22Rv1 (cell line): Measurements from ENCODE around the gene SMIM33.

Experiments used
- ZFX ChIP-seq: fragments of 450-650 bp; IDR thresholded peaks from 2 replicates; pipeline ENCODE4 v1.6.1; 2017; ENCODE audit warnings: antibody characterized with exemption, borderline replicate concordance
- TF ChIP-seq, protein P1 (sequence below): fragments of 450-650 bp; IDR thresholded peaks from 2 replicates; pipeline ENCODE4 v1.5.1; 2017; ENCODE audit warnings: mild to moderate bottlenecking

DNA sequence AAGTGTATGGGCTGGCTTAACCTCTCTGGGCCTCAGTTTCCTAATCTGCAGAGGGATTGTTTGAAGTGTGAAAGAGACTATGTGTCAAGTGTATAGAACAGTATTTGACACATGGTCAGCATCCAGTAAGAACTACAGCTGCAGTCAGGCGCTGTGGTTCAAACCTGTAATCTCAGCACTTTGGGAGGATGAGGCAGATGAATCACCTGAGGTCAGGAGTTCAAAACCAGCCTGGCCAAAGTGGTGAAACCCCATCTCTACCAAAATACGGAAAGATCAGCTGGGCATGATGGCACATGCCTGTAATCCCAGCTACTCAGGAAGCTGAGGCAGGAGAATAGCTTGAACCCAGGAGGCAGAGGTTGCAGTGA lies 43.7 kb downstream of the SMIM33 start:
- TF ChIP-seq, protein P1, sequence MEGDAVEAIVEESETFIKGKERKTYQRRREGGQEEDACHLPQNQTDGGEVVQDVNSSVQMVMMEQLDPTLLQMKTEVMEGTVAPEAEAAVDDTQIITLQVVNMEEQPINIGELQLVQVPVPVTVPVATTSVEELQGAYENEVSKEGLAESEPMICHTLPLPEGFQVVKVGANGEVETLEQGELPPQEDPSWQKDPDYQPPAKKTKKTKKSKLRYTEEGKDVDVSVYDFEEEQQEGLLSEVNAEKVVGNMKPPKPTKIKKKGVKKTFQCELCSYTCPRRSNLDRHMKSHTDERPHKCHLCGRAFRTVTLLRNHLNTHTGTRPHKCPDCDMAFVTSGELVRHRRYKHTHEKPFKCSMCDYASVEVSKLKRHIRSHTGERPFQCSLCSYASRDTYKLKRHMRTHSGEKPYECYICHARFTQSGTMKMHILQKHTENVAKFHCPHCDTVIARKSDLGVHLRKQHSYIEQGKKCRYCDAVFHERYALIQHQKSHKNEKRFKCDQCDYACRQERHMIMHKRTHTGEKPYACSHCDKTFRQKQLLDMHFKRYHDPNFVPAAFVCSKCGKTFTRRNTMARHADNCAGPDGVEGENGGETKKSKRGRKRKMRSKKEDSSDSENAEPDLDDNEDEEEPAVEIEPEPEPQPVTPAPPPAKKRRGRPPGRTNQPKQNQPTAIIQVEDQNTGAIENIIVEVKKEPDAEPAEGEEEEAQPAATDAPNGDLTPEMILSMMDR, result no peak
- no peak for TF ChIP-seq ZFX
